Measurements from ENCODE around the gene HS6ST2. TPM values are rescaled to one million over a fixed set of nuclear protein-coding genes. Genes with fewer than 3 reads are reported as not detected.

The HS6ST2 gene
- total RNA-seq, 1 donor from 2014 or later: 43.2 TPM

DNA sequence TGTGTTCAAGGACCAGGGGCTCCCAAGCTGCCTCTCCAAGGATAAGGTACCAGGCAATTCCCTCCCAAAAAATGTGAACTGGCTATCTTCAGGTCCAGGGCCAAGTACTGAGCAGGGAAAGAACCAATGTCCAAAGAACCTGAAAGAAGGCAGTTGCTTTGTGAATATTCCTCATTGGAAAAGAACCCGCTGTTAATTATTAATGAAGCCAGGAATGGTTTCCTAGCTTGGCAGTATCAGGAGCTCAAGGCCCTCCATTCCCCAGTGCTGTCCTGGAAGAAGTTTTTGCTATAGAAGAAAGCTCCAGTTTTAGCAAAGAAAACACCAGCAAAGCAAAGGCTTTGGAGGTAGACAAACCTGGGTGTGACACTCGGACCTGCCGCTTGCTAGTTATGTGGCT lies 339.6 kb downstream of the HS6ST2 start:
- Histone ChIP-seq H3K4me1 (no peaks in the 10 kb centered on the region), H2AFZ (replicated peaks) (no peak overlapping the region), H3F3A (ENCODE audit: low read depth) (no peaks in the 10 kb centered on the region), H3K79me2 (ENCODE audit: low read depth) (no peaks in the 10 kb centered on the region), H3K9me3 (ENCODE audit: low read depth) (no peaks in the 10 kb centered on the region), H4K20me1 (ENCODE audit: low read depth) (no peaks in the 10 kb centered on the region), H3K9ac (no peak overlapping the region), H3K27me3 (no peaks in the 10 kb centered on the region), H3K4me3 (no peak overlapping the region), H3K4me2 (no peak overlapping the region), H3K27ac (no peak overlapping the region), H3K36me3 (no peaks in the 10 kb centered on the region)
- no peak overlapping the region for H3K4me3 Mint-ChIP-seq
- no peaks in the 10 kb centered on the region for H3K9me3 Mint-ChIP-seq
- no peaks in the 10 kb centered on the region for H3K27me3 Mint-ChIP-seq (ENCODE audit: insufficient read depth, low read depth)
- no peak overlapping the region for H3K27ac Mint-ChIP-seq
- TF ChIP-seq EZH2 (IDR thresholded peaks at IDR 0.05) (no peak), EZH2phosphoT487 (IDR thresholded peaks at IDR 0.05) (no peak)
- TF ChIP-seq, protein P1, sequence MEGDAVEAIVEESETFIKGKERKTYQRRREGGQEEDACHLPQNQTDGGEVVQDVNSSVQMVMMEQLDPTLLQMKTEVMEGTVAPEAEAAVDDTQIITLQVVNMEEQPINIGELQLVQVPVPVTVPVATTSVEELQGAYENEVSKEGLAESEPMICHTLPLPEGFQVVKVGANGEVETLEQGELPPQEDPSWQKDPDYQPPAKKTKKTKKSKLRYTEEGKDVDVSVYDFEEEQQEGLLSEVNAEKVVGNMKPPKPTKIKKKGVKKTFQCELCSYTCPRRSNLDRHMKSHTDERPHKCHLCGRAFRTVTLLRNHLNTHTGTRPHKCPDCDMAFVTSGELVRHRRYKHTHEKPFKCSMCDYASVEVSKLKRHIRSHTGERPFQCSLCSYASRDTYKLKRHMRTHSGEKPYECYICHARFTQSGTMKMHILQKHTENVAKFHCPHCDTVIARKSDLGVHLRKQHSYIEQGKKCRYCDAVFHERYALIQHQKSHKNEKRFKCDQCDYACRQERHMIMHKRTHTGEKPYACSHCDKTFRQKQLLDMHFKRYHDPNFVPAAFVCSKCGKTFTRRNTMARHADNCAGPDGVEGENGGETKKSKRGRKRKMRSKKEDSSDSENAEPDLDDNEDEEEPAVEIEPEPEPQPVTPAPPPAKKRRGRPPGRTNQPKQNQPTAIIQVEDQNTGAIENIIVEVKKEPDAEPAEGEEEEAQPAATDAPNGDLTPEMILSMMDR (IDR thresholded peaks at IDR 0.05): no peak
- no peaks in the 10 kb centered on the region for H3K4me1 Mint-ChIP-seq
- no peak for DNase-seq (ENCODE audit: low spot score)
- no peaks in the 10 kb centered on the region for H3K36me3 Mint-ChIP-seq

DNA sequence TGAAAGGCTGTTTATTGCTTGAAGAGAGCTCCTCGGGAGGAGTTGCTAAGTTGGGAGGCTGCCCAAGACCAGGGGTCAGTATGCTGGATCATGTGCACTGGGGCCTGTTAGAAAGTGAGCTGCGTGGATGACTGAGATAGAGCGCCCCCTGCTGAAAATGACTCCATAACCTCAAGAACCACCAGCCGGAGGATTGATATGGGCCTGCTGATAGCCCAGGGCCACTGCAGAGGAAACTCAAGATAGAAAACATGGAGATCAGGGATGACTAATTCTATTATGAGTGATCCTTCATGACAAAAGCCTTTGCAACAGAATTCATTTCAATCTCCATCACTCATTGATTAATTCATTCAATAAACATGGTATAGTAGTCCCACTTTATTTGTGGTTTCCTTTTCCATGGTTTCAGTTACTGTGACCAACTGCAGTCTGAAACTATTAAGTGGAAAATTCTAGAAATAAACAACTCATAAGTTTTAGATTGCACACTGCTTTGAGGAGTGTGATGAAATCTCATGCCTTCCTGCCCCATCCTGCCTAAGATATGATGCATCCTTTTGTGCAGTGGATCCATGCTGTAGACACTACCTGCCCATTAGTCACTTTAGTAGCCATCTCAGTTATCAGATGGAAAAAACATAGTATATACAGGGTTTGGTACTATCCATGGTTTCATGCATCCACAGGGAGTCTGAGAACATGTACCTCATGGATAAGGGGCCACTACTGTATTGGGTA lies 342.9 kb downstream of the HS6ST2 start:
- H3K36me3 ChIP-seq: no peaks in the 10 kb centered on the region
- no peak overlapping the region for H3K27ac Mint-ChIP-seq
- H3K9me3 ChIP-seq (ENCODE audit: low read depth): no peaks in the 10 kb centered on the region
- no peaks in the 10 kb centered on the region for H3K4me1 ChIP-seq
- no peak overlapping the region for H3K27ac ChIP-seq
- H3K36me3 Mint-ChIP-seq: no peaks in the 10 kb centered on the region
- H3K9ac ChIP-seq: no peak overlapping the region
- H3K27me3 Mint-ChIP-seq (ENCODE audit: insufficient read depth, low read depth): no peaks in the 10 kb centered on the region
- TF ChIP-seq, protein P1 (IDR thresholded peaks at IDR 0.05): peak; percentile 64
- TF ChIP-seq EZH2 (IDR thresholded peaks at IDR 0.05): no peak
- peak; percentile 65 for DNase-seq (ENCODE audit: low spot score)
- no peak overlapping the region for H3K4me3 ChIP-seq
- H3K4me2 ChIP-seq: no peak overlapping the region
- H3F3A ChIP-seq (ENCODE audit: low read depth): no peaks in the 10 kb centered on the region
- no peak overlapping the region for H3K4me3 Mint-ChIP-seq
- H3K79me2 ChIP-seq (ENCODE audit: low read depth): no peaks in the 10 kb centered on the region
- H3K4me1 Mint-ChIP-seq: no peaks in the 10 kb centered on the region
- no peak overlapping the region for H2AFZ ChIP-seq (replicated peaks)
- H3K9me3 Mint-ChIP-seq: no peaks in the 10 kb centered on the region
- no peaks in the 10 kb centered on the region for H3K27me3 ChIP-seq
- no peaks in the 10 kb centered on the region for H4K20me1 ChIP-seq (ENCODE audit: low read depth)

DNA sequence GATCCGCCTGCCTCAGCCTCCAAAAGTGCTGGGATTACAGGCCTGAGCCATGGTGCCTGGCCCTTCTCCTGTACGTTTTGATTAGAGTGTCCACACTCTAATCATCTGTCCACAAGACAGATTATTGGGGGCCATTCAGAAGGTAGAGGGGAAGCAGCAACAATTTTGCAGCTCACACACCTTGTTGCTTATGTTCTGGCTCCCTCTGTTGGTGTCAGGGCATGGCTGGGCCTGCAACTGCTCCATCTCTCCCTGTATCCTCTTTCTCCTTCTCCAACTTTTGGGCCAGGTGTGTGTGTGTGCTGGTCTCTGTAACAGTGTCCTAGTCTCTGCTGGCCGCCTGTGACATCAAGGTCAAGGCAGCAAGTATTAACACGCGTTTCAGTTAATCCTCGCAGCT lies 344.1 kb downstream of the HS6ST2 start:
- Mint-ChIP-seq H3K27me3 (ENCODE audit: insufficient read depth, low read depth) (no peaks in the 10 kb centered on the region), H3K36me3 (no peaks in the 10 kb centered on the region), H3K27ac (no peak overlapping the region), H3K4me1 (no peaks in the 10 kb centered on the region), H3K4me3 (no peak overlapping the region), H3K9me3 (no peaks in the 10 kb centered on the region)
- Histone ChIP-seq H3K36me3 (no peaks in the 10 kb centered on the region), H3K9me3 (ENCODE audit: low read depth) (no peaks in the 10 kb centered on the region), H3K4me2 (no peak overlapping the region), H3K9ac (no peak overlapping the region), H3F3A (ENCODE audit: low read depth) (no peaks in the 10 kb centered on the region), H2AFZ (replicated peaks) (no peak overlapping the region), H3K4me3 (no peak overlapping the region), H3K79me2 (ENCODE audit: low read depth) (no peaks in the 10 kb centered on the region), H3K27me3 (no peaks in the 10 kb centered on the region), H3K4me1 (no peaks in the 10 kb centered on the region), H3K27ac (no peak overlapping the region), H4K20me1 (ENCODE audit: low read depth) (no peaks in the 10 kb centered on the region)
- no peak for TF ChIP-seq EZH2phosphoT487 (IDR thresholded peaks at IDR 0.05)
- TF ChIP-seq, protein P1 (IDR thresholded peaks at IDR 0.05): peak; percentile 50
- peak; percentile 23 for DNase-seq (ENCODE audit: low spot score)

Measured in neural progenitor cell (in vitro differentiated cells).